GM12878 (cell line): ENCODE data around the gene CDC42SE1. TPM values are rescaled to one million over a fixed set of nuclear protein-coding genes. Genes with fewer than 3 reads are reported as not detected.

Experiments
- ATAC-seq: fragments of 200-7000 bp; cut with Tn5 transposase; 3 replicates; pipeline ENCODE4 v1.9.1; 2020; ENCODE audit warnings: mild to moderate bottlenecking, moderate library complexity
- BruUV-seq: library from RNA; stranded (reverse); fragments of 400-500 nt; replicated peaks from 2 replicates; lab custom pipeline; 2021; lab: Mats Ljungman, UMichigan
- CTCF ChIA-PET: fragments of 300-600 bp; sonication (Branson Sonifier 250); formaldehyde crosslinking; extraction: SDS; loops from one replicate; lab custom pipeline; 2021; ENCODE audit warnings: inconsistent platforms; lab: Yijun Ruan, JAX
- POLR2A ChIA-PET: fragments of 350-600 bp; formaldehyde crosslinking; extraction: SDS; loops from one replicate; lab custom pipeline; 2021; ENCODE audit warnings: inconsistent platforms; lab: Charles Lee
- RAD21 ChIA-PET: fragments of 300-600 bp; sonication (Branson Sonifier 250); formaldehyde crosslinking; loops from one replicate; lab custom pipeline; 2023; ENCODE audit warnings: antibody characterized with exemption; ENCODE audit not compliant: unreplicated experiment; lab: Charles Lee
- SMC1A ChIA-PET: fragments of 300-600 bp; sonication (Branson Sonifier 250); formaldehyde crosslinking; loops from one replicate; lab custom pipeline; 2023; ENCODE audit not compliant: unreplicated experiment, uncharacterized antibody; lab: Charles Lee
- DNase-seq: peaks from one replicate; pipeline ENCODE4 v3.0.0-alpha.2; 2011; ENCODE audit warnings: low read depth, low spot score
- FAIRE-seq: peaks from 3 replicates; lab custom pipeline; 2011; peaks lifted over from hg19 to GRCh38; lab: Jason Lieb, UNC
- H2AFZ ChIP-seq: 2 replicates; pipeline ENCODE4 v1.6.0; 2011; ENCODE audit warnings: low read depth, low read length, control low read depth; ENCODE audit not compliant: control insufficient read depth
- H3K27ac ChIP-seq: 2 replicates; pipeline ENCODE4 v1.5.1; 2011; ENCODE audit warnings: control low read depth; ENCODE audit not compliant: control insufficient read depth, insufficient read depth
- H3K27me3 ChIP-seq, 2 experiments: replicated peaks in 1 of 2; 2 replicates each; pipeline versions ENCODE4 v1.6.0 to v1.6.1; 2011; ENCODE audit warnings: low read length in 1 of 2; ENCODE audit not compliant: control insufficient read depth in 2 of 2, insufficient read depth in 2 of 2
- H3K36me3 ChIP-seq, 2 experiments: 2 replicates each; pipeline ENCODE4 v1.5.1; 2011; ENCODE audit warnings: low read length in 1 of 2; ENCODE audit not compliant: control insufficient read depth in 2 of 2, insufficient read depth in 2 of 2
- H3K4me1 ChIP-seq: 2 replicates; pipeline ENCODE4 v1.6.1; 2011; ENCODE audit warnings: mild to moderate bottlenecking, low read length, moderate library complexity, mixed read lengths; ENCODE audit not compliant: control insufficient read depth, insufficient read depth
- H3K4me2 ChIP-seq: 2 replicates; pipeline ENCODE4 v1.6.0; 2011; ENCODE audit warnings: control low read depth; ENCODE audit not compliant: control insufficient read depth, insufficient read depth
- H3K4me3 ChIP-seq: fragments of 200-600 bp; sonication (generic); 2 replicates; pipeline ENCODE4 v1.5.1; 2016
- H3K79me2 ChIP-seq: 2 replicates; pipeline ENCODE4 v1.6.0; 2011; ENCODE audit warnings: low read length; ENCODE audit not compliant: control insufficient read depth, insufficient read depth
- H3K9ac ChIP-seq: 2 replicates; pipeline ENCODE4 v1.8.0; 2011; ENCODE audit warnings: low read length, control low read depth, mixed read lengths; ENCODE audit not compliant: control insufficient read depth, insufficient read depth
- H3K9me3 ChIP-seq: replicated peaks from 3 replicates; pipeline ENCODE4 v1.5.1; 2011; ENCODE audit warnings: mild to moderate bottlenecking, low read length; ENCODE audit not compliant: control insufficient read depth, insufficient read depth
- H4K20me1 ChIP-seq: 2 replicates; pipeline ENCODE4 v1.6.0; 2011; ENCODE audit not compliant: control insufficient read depth, insufficient read depth
- CREB1 ChIP-seq: IDR thresholded peaks from 2 replicates; pipeline ENCODE4 v1.6.1; 2012; ENCODE audit warnings: low read depth, mild to moderate bottlenecking, inconsistent platforms
- KDM1A ChIP-seq: fragments of 200-600 bp; sonication (generic); IDR thresholded peaks from 2 replicates; pipeline ENCODE4 v1.6.1; 2016; ENCODE audit warnings: borderline replicate concordance
- NBN ChIP-seq: fragments of 450-650 bp; IDR thresholded peaks from 2 replicates; pipeline ENCODE4 v1.6.1; 2016
- NFYB ChIP-seq: IDR thresholded peaks from 2 replicates; pipeline ENCODE4 v1.6.1; 2011; ENCODE audit warnings: low read depth, mild to moderate bottlenecking, low read length, improper control_type of control experiment, moderate library complexity; ENCODE audit not compliant: insufficient read depth
- ZNF274 ChIP-seq: IDR thresholded peaks from one replicate; pipeline ENCODE4 v1.8.0; 2011; ENCODE audit not compliant: insufficient read length, insufficient read depth
- ZZZ3 ChIP-seq: IDR thresholded peaks from 2 replicates; pipeline ENCODE4 v1.6.1; 2011; ENCODE audit warnings: low read depth; ENCODE audit not compliant: control insufficient read depth, insufficient read length
- WGBS: methylation state at CpG from one replicate; pipeline ENCODE4 v1.1.6; 2016; ENCODE audit warnings: low lambda C conversion rate; ENCODE audit not compliant: insufficient replicate concordance, insufficient coverage; ENCODE audit errors: missing lambda C conversion rate; 5-methylcytosine and 5-hydroxymethylcytosine counted together
- in situ Hi-C: fragments of 300-500 bp; cut with MboI; formaldehyde crosslinking; loops from 9 replicates; pipeline ENCODE4 v1.14.3; 2018; ENCODE audit warnings: mixed read lengths
- intact Hi-C: fragments of 100-400 bp; cut with micrococcal nuclease; formaldehyde crosslinking; loops from one replicate; pipeline ENCODE4 v1.14.2; 2022; ENCODE audit not compliant: unreplicated experiment
- polyA plus RNA-seq, 11 experiments: library from polyadenylated mRNA; depleted of rRNA in 4 of 11; unstranded in 6 of 11; stranded (reverse) in 5 of 11; fragments of >200 nt; fragmentation: Nextera tagmentation in 4 of 11; fragmentation: Illumina TruSeq in 1 of 11; extraction: Ambion mirVana in 4 of 11; extraction: Trizol in 1 of 11; gene quantifications; 1 replicate in 1 of 11; 2 replicates in 10 of 11; pipeline versions ENCODE4 v1.2.1 to v1.2.3, GENCODE V29; 2011 to 2016; ENCODE audit warnings: inconsistent platforms in 2 of 11, missing spikeins in 2 of 11, low read depth in 1 of 11
- total RNA-seq, 4 experiments: library from RNA; depleted of rRNA in 3 of 4; stranded (reverse); fragments of >200 nt in 3 of 4; fragmentation: Illumina TruSeq in 1 of 4; extraction: Trizol in 1 of 4; gene quantifications; 2 replicates each; pipeline versions ENCODE4 v1.2.1 to v1.2.3, GENCODE V29; 2013 to 2021
- TF ChIP-seq, protein P1 (sequence below): IDR thresholded peaks from 2 replicates; pipeline ENCODE4 v1.6.1; 2011; ENCODE audit warnings: mild to moderate bottlenecking, low read depth, low read length, moderate library complexity; ENCODE audit not compliant: insufficient replicate concordance

CDC42SE1 gene
- total and polyA plus RNA-seq, 10 of the 15 experiments (the other 5 are each of a cell fraction or from before 2014, with no cell fraction given), result 35.7 to 112 (median 74.3) TPM

DNA sequence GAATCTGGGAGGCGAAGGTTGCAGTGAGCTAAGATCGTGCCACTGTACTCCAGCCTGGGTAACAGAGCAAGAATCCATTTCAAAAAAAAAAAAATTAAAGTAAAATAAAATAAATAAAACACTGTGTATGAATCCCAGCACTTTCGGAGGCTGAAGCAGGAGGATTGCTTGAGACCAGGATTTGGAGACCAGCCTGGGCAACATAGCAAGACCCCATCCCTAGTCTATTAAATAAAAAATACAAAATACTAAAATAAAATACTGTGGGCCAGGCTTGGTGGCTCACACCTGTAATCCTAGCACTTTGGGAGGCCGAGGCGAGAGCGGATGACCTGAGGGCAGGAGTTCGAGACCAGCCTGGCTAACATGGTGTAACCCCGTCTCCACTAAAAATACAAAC lies 27.3 kb downstream of the CDC42SE1 start:
- TF ChIP-seq, protein P1, sequence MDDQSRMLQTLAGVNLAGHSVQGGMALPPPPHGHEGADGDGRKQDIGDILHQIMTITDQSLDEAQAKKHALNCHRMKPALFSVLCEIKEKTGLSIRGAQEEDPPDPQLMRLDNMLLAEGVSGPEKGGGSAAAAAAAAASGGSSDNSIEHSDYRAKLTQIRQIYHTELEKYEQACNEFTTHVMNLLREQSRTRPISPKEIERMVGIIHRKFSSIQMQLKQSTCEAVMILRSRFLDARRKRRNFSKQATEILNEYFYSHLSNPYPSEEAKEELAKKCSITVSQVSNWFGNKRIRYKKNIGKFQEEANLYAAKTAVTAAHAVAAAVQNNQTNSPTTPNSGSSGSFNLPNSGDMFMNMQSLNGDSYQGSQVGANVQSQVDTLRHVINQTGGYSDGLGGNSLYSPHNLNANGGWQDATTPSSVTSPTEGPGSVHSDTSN, result no peak
- TF ChIP-seq NFYB, result no peak
- no peak for TF ChIP-seq KDM1A
- no peak for TF ChIP-seq NBN
- no peak for TF ChIP-seq ZZZ3
- TF ChIP-seq ZNF274, result no peak
- TF ChIP-seq CREB1, result no peak
- ChIA-PET POLR2A (no interaction called here), SMC1A (interaction anchor here (1.7 kb wide), 1 partner anchor 19 kb away, joined by 3 read pairs; no protein-coding TSS in a partner anchor), RAD21 (no interaction called here), CTCF (interaction anchor here (0.6 to 1.8 kb wide), 4 partner anchors 15 to 201 kb away, joined by 3 to 6 read pairs (median 4); partner anchors contain the start of genes C1orf56 and TNFAIP8L2)
- ATAC-seq (no peak), DNase-seq (no peak), FAIRE-seq (no peak)
- H3K27ac ChIP-seq, result no peak overlapping the region
- no peak overlapping the region for H3K9ac ChIP-seq
- H2AFZ ChIP-seq, result no peak overlapping the region
- no peak overlapping the region for H3K4me3 ChIP-seq
- no peaks in the 10 kb centered on the region for H3K9me3 ChIP-seq
- H3K36me3 ChIP-seq, result peaks cover 4 to 5% of the 10 kb centered on the region in 2 experiments; a peak in 2 of 4 replicates
- no peaks in the 10 kb centered on the region for H4K20me1 ChIP-seq
- H3K4me1 ChIP-seq, result no peaks in the 10 kb centered on the region
- no peaks in the 10 kb centered on the region for H3K27me3 ChIP-seq
- intact Hi-C loops, result no loop called here
- no TSS peak for BruUV-seq
- H3K79me2 ChIP-seq, result no peaks in the 10 kb centered on the region
- WGBS, result 97% methylated on average over 8 of the region's 8 CpGs
- in situ Hi-C loops, result no loop called here
- no peak overlapping the region for H3K4me2 ChIP-seq
